H1 (cell line): Measurements from ENCODE around the gene MYLK3. TPM values are rescaled to one million over a fixed set of nuclear protein-coding genes. Genes with fewer than 3 reads are reported as not detected.

Source experiments
- CTCF ChIA-PET: fragments of 300-600 bp; sonication (Branson Sonifier 250); formaldehyde crosslinking; loops from one replicate; lab custom pipeline; 2021; ENCODE audit not compliant: partially characterized antibody; lab: Charles Lee
- POLR2A ChIA-PET: fragments of 300-600 bp; sonication (Branson Sonifier 250); formaldehyde crosslinking; loops from one replicate; lab custom pipeline; 2021; ENCODE audit warnings: inconsistent platforms; ENCODE audit not compliant: partially characterized antibody; lab: Charles Lee
- DNase-seq, 2 experiments: peaks; one replicate each; pipeline versions ENCODE4 v3.0.0 to v3.0.0-alpha.2; 2010 to 2022; ENCODE audit warnings: low spot score in 2 of 2, low read depth in 1 of 2, mixed read lengths in 1 of 2
- FAIRE-seq: peaks from 2 replicates; lab custom pipeline; 2011; peaks lifted over from hg19 to GRCh38; lab: Jason Lieb, UNC
- H2AFZ ChIP-seq: 2 replicates; pipeline ENCODE4 v1.8.1; 2012; ENCODE audit warnings: low read length, inconsistent platforms
- H2AK5ac ChIP-seq: 2 replicates; pipeline ENCODE4 v1.6.1; 2013; ENCODE audit warnings: low read depth, low read length
- H2BK120ac ChIP-seq: replicated peaks from 2 replicates; pipeline ENCODE3; 2013; ENCODE audit warnings: low read depth, low read length, inconsistent platforms
- H2BK12ac ChIP-seq: 2 replicates; pipeline ENCODE4 v1.6.1; 2013; ENCODE audit warnings: low read depth, low read length
- H2BK15ac ChIP-seq: 2 replicates; pipeline ENCODE4 v1.6.1; 2013; ENCODE audit warnings: low read length
- H2BK20ac ChIP-seq: 2 replicates; pipeline ENCODE4 v1.6.1; 2013; ENCODE audit warnings: low read length
- H2BK5ac ChIP-seq: 2 replicates; pipeline ENCODE4 v1.6.1; 2013; ENCODE audit warnings: low read depth, low read length
- H3K14ac ChIP-seq: 2 replicates; pipeline ENCODE4 v1.6.1; 2013; ENCODE audit warnings: inconsistent platforms; ENCODE audit not compliant: insufficient read length
- H3K18ac ChIP-seq: 2 replicates; pipeline ENCODE4 v1.6.1; 2013; ENCODE audit warnings: low read length; ENCODE audit errors: extremely low read depth
- H3K23ac ChIP-seq: 2 replicates; pipeline ENCODE4 v1.6.1; 2013; ENCODE audit warnings: inconsistent platforms; ENCODE audit not compliant: insufficient read length
- H3K23me2 ChIP-seq: 2 replicates; pipeline ENCODE4 v1.6.1; 2013; ENCODE audit warnings: low read depth, low read length
- H3K27ac ChIP-seq: 2 replicates; pipeline ENCODE4 v1.6.1; 2011; ENCODE audit warnings: low read depth, low read length, inconsistent platforms
- H3K27me3 ChIP-seq, 4 experiments: replicated peaks in 1 of 4; 1 replicate in 1 of 4; 2 replicates in 3 of 4; pipeline versions ENCODE4 v1.6.1 to v1.8.1; 2011 to 2013; ENCODE audit warnings: low read length in 3 of 4, mild to moderate bottlenecking in 3 of 4, inconsistent platforms in 2 of 4, mixed read lengths in 2 of 4, moderate library complexity in 1 of 4; ENCODE audit not compliant: control insufficient read depth in 3 of 4, insufficient read depth in 3 of 4; ENCODE audit errors: extremely low read depth in 1 of 4
- H3K36me3 ChIP-seq, 4 experiments: 2 replicates each; pipeline versions ENCODE4 v1.6.1 to v1.8.1; 2011 to 2013; ENCODE audit warnings: mild to moderate bottlenecking in 4 of 4, low read length in 3 of 4, moderate library complexity in 2 of 4, control low read depth in 1 of 4, inconsistent platforms in 1 of 4; ENCODE audit not compliant: insufficient read depth in 4 of 4, control insufficient read depth in 2 of 4
- H3K4ac ChIP-seq: replicated peaks from 2 replicates; pipeline ENCODE3; 2013; ENCODE audit warnings: low read length, low read depth, mixed read lengths, inconsistent platforms; ENCODE audit not compliant: insufficient read length
- H3K4me1 ChIP-seq, 4 experiments: replicated peaks in 1 of 4; 1 replicate in 1 of 4; 2 replicates in 3 of 4; pipeline versions ENCODE4 v1.6.1 to v1.8.1; 2011 to 2013; ENCODE audit warnings: low read length in 3 of 4, inconsistent platforms in 2 of 4, mixed read lengths in 1 of 4; ENCODE audit not compliant: insufficient read depth in 4 of 4, control insufficient read depth in 3 of 4
- H3K4me2 ChIP-seq, 2 experiments: 2 replicates each; pipeline versions ENCODE4 v1.6.1 to v1.8.1; 2011 to 2013; ENCODE audit warnings: low read depth in 2 of 2, low read length in 2 of 2, control low read depth in 1 of 2, inconsistent platforms in 1 of 2, mild to moderate bottlenecking in 1 of 2; ENCODE audit not compliant: insufficient read depth in 1 of 2
- H3K4me3 ChIP-seq, 4 experiments: fragments of 200-600, 300-600 bp in 1 of 4; sonication (generic), shearing (Covaris generic), sonication (Bioruptor Twin) in 1 of 4; 2 replicates each; pipeline versions ENCODE4 v1.5.1 to v1.8.1; 2011 to 2016; ENCODE audit warnings: low read length in 4 of 4, low read depth in 3 of 4, control low read depth in 2 of 4, inconsistent platforms in 2 of 4, mild to moderate bottlenecking in 2 of 4, mixed read lengths in 1 of 4, moderate library complexity in 1 of 4; ENCODE audit not compliant: insufficient read depth in 2 of 4; ENCODE audit errors: extremely low read depth in 1 of 4
- H3K56ac ChIP-seq: replicated peaks from 2 replicates; pipeline ENCODE3; 2013; ENCODE audit warnings: low read depth, mild to moderate bottlenecking, mixed read lengths, low read length, inconsistent platforms; ENCODE audit not compliant: insufficient read length
- H3K79me1 ChIP-seq: 2 replicates; pipeline ENCODE4 v1.6.1; 2013; ENCODE audit warnings: low read depth, low read length, control low read depth
- H3K79me2 ChIP-seq, 2 experiments: 2 replicates each; pipeline versions ENCODE4 v1.6.1 to v1.8.1; 2012 to 2013; ENCODE audit warnings: low read length in 2 of 2, mild to moderate bottlenecking in 2 of 2, inconsistent platforms in 1 of 2; ENCODE audit not compliant: insufficient read depth in 2 of 2, control insufficient read depth in 1 of 2
- H3K9ac ChIP-seq, 4 experiments: replicated peaks in 1 of 4; 1 replicate in 1 of 4; 2 replicates in 3 of 4; pipeline versions ENCODE4 v1.6.1 to v1.8.1; 2011 to 2013; ENCODE audit warnings: low read depth in 3 of 4, low read length in 3 of 4, control low read depth in 2 of 4, mild to moderate bottlenecking in 2 of 4, moderate library complexity in 2 of 4, inconsistent platforms in 1 of 4; ENCODE audit errors: extremely low read depth in 1 of 4
- H3K9me3 ChIP-seq, 2 experiments: 2 replicates each; pipeline versions ENCODE4 v1.6.1 to v1.8.1; 2012 to 2013; ENCODE audit warnings: mild to moderate bottlenecking in 2 of 2, moderate library complexity in 2 of 2, control low read depth in 1 of 2, inconsistent platforms in 1 of 2, low read depth in 1 of 2, low read length in 1 of 2, mixed read lengths in 1 of 2; ENCODE audit not compliant: insufficient read depth in 2 of 2
- H4K20me1 ChIP-seq, 2 experiments: replicated peaks in 1 of 2; 2 replicates each; pipeline versions ENCODE3 to v1.8.1; 2011 to 2013; ENCODE audit warnings: inconsistent platforms in 2 of 2, low read length in 2 of 2, mild to moderate bottlenecking in 1 of 2; ENCODE audit not compliant: insufficient read depth in 2 of 2, control insufficient read depth in 1 of 2
- H4K5ac ChIP-seq: 2 replicates; pipeline ENCODE4 v1.6.1; 2013; ENCODE audit warnings: low read length, low read depth, mixed read lengths, inconsistent platforms; ENCODE audit not compliant: insufficient read length
- H4K8ac ChIP-seq: 2 replicates; pipeline ENCODE4 v1.8.0; 2013; ENCODE audit warnings: mild to moderate bottlenecking, moderate library complexity, low read length, inconsistent platforms; ENCODE audit not compliant: insufficient read depth; ENCODE audit errors: extremely low read depth
- H4K91ac ChIP-seq: replicated peaks from 2 replicates; pipeline ENCODE3; 2013; ENCODE audit warnings: low read length, mixed read lengths, inconsistent platforms; ENCODE audit not compliant: insufficient read length
- CEBPB ChIP-seq: IDR thresholded peaks from 2 replicates; pipeline ENCODE4 v1.6.1; 2012; ENCODE audit warnings: low read depth, low read length
- FOSL1 ChIP-seq: IDR thresholded peaks from 2 replicates; pipeline ENCODE4 v1.6.1; 2011; ENCODE audit warnings: mild to moderate bottlenecking, low read depth, low read length, moderate library complexity; ENCODE audit not compliant: insufficient read depth
- GABPA ChIP-seq: IDR thresholded peaks from 2 replicates; pipeline ENCODE4 v1.6.1; 2011; ENCODE audit warnings: mild to moderate bottlenecking, low read length, moderate library complexity, borderline replicate concordance; ENCODE audit not compliant: insufficient read depth
- GTF2F1 ChIP-seq: IDR thresholded peaks from 2 replicates; pipeline ENCODE4 v1.6.1; 2012; ENCODE audit warnings: low read depth, low read length, improper control_type of control experiment, borderline replicate concordance
- JUN ChIP-seq: IDR thresholded peaks from 2 replicates; pipeline ENCODE4 v1.6.1; 2011; ENCODE audit warnings: low read depth, mild to moderate bottlenecking, improper control_type of control experiment, low read length
- JUND ChIP-seq: IDR thresholded peaks from 2 replicates; pipeline ENCODE4 v1.6.1; 2011; ENCODE audit warnings: mild to moderate bottlenecking, improper control_type of control experiment, low read length
- MAFK ChIP-seq: IDR thresholded peaks from 2 replicates; pipeline ENCODE4 v1.6.1; 2012; ENCODE audit warnings: low read depth, mild to moderate bottlenecking, improper control_type of control experiment, low read length
- PHF8 ChIP-seq: fragments of 200-600 bp; sonication (generic); conservative IDR thresholded peaks from 2 replicates; pipeline ENCODE4 v1.7.1; 2012; ENCODE audit warnings: low read depth, mild to moderate bottlenecking, inconsistent platforms, low read length, moderate library complexity
- POU5F1 ChIP-seq: IDR thresholded peaks from 2 replicates; pipeline ENCODE4 v1.6.1; 2011; ENCODE audit warnings: low read depth, mild to moderate bottlenecking, low read length, moderate library complexity
- RNF2 ChIP-seq: fragments of 200-900, 300-1000 bp; sonication (generic); IDR thresholded peaks from 2 replicates; pipeline ENCODE4 v1.7.1; 2016; ENCODE audit warnings: borderline replicate concordance, low read depth, mild to moderate bottlenecking, antibody characterized with exemption, low read length; ENCODE audit not compliant: poor library complexity, severe bottlenecking; ENCODE audit errors: missing control alignments
- SIX5 ChIP-seq: IDR thresholded peaks from 2 replicates; pipeline ENCODE4 v1.6.1; 2011; ENCODE audit warnings: mild to moderate bottlenecking, low read depth, low read length
- SRF ChIP-seq: IDR thresholded peaks from 2 replicates; pipeline ENCODE4 v1.6.1; 2011; ENCODE audit warnings: mild to moderate bottlenecking, low read depth, low read length, moderate library complexity
- SUZ12 ChIP-seq: fragments of 200-600 bp; sonication (generic); IDR thresholded peaks from 2 replicates; pipeline ENCODE4 v1.6.1; 2012; ENCODE audit warnings: mild to moderate bottlenecking, inconsistent platforms, low read length, moderate library complexity, mixed read lengths
- TCF12 ChIP-seq: IDR thresholded peaks from 2 replicates; pipeline ENCODE4 v1.6.1; 2011; ENCODE audit warnings: low read depth, mild to moderate bottlenecking, low read length
- WGBS, 2 experiments: shearing (Covaris generic) in 1 of 2; methylation state at CpG; one replicate each; pipeline versions ENCODE4 v1.1.6 to v1.1.7; 2013 to 2015; ENCODE audit warnings: low lambda C conversion rate in 2 of 2, mixed read lengths in 2 of 2, inconsistent platforms in 1 of 2, low coverage in 1 of 2, missing lambda C conversion rate in 1 of 2; ENCODE audit not compliant: insufficient replicate concordance in 2 of 2, insufficient coverage in 1 of 2, insufficient read length in 1 of 2; ENCODE audit errors: extremely low coverage in 1 of 2, missing lambda C conversion rate in 1 of 2; 5-methylcytosine and 5-hydroxymethylcytosine counted together
- polyA plus RNA-seq, 7 experiments: library from polyadenylated mRNA; depleted of rRNA in 3 of 7; stranded (reverse) in 5 of 7; unstranded in 2 of 7; fragments of >200 nt in 5 of 7; fragments of 200-250 nt in 2 of 7; gene quantifications; 1 replicate in 5 of 7; 2 replicates in 1 of 7; 4 replicates in 1 of 7; pipeline versions ENCODE4 v1.2.1 to v1.2.3, GENCODE V29; 2011 to 2013; ENCODE audit warnings: missing spikeins in 2 of 7, mixed read lengths in 2 of 7
- total RNA-seq: library from RNA; stranded (reverse); fragmentation: NEBNext Ultra II Directional; extraction: Animal tissue kit (Norgen Biotek cat#: 25700); gene quantifications from 2 replicates; pipeline ENCODE4 v1.2.1, GENCODE V29; 2021

The MYLK3 gene
- total and polyA plus RNA-seq, 2 of the 8 experiments (the other 6 are each of a cell fraction or from before 2014, with no cell fraction given): 0.14 to 0.35 TPM

GRCh38 chr16:46756772-46757171 is 8.6 kb upstream of the MYLK3 start:
- no peak overlapping the region for H4K5ac ChIP-seq
- peak overlapping the region; percentile 92; the same call in 1 of the 2 replicates for H2BK15ac ChIP-seq
- H3K23ac ChIP-seq: no peak overlapping the region
- no peaks in the 10 kb centered on the region for H3K9me3 ChIP-seq
- 0 out of 2 replicates have a peak overlapping the region, but pooled peaks have one; percentile 37 for H2BK5ac ChIP-seq
- H3K4me2 ChIP-seq: no peak overlapping the region
- no peak overlapping the region for H3K4me3 ChIP-seq
- peaks cover 0 to 11% (median 3%) of the 10 kb centered on the region in 4 experiments; a peak in 6 of 7 replicates for H3K4me1 ChIP-seq
- H3K27ac ChIP-seq: no peak overlapping the region
- H3K36me3 ChIP-seq: no peaks in the 10 kb centered on the region
- CTCF ChIA-PET: interaction anchor here (0.7 to 2.0 kb wide), 2 partner anchors 10 to 45 kb away, joined by 3 to 5 read pairs; no protein-coding TSS in a partner anchor
- FAIRE-seq: no peak
- POLR2A ChIA-PET: interaction anchor here (0.7 to 1.7 kb wide), 2 partner anchors 10 to 59 kb away, joined by 3 to 7 read pairs; no protein-coding TSS in a partner anchor
- H3K79me2 ChIP-seq: no peaks in the 10 kb centered on the region
- H2BK12ac ChIP-seq: no peak overlapping the region
- peaks cover 2% of the 10 kb centered on the region; the same call in 1 of the 2 replicates for H3K23me2 ChIP-seq
- H2AFZ ChIP-seq: 0 out of 2 replicates have a peak overlapping the region, but pooled peaks have one; percentile 41
- no peaks in the 10 kb centered on the region for H3K79me1 ChIP-seq
- WGBS, 2 experiments: 93% methylated on average over 11 of the region's 11 CpGs; no CpG with 5 or more reads in 1 of the 2 experiments
- H2BK20ac ChIP-seq: no peak overlapping the region
- no peak overlapping the region for H3K56ac ChIP-seq
- H3K27me3 ChIP-seq: 0 out of 7 replicates have a peak, but pooled peaks cover 0 to 2% (median 0%) of the 10 kb centered on the region in 4 experiments
- H3K9ac ChIP-seq: no peak overlapping the region
- no peak overlapping the region for H4K8ac ChIP-seq
- H3K18ac ChIP-seq: no peak overlapping the region
- no peak overlapping the region for H2AK5ac ChIP-seq
- no peak for DNase-seq
- H4K91ac ChIP-seq: no peak overlapping the region
- H3K14ac ChIP-seq: no peak overlapping the region
- no peaks in the 10 kb centered on the region for H4K20me1 ChIP-seq
- no peak overlapping the region for H3K4ac ChIP-seq
- no peak overlapping the region for H2BK120ac ChIP-seq
- TF ChIP-seq TCF12 (no peak), SIX5 (no peak), JUND (no peak), RNF2 (no peak), SRF (no peak), POU5F1 (no peak), CEBPB (no peak), GTF2F1 (no peak), SUZ12 (no peak), PHF8 (no peak), FOSL1 (no peak), GABPA (no peak), JUN (no peak), MAFK (no peak)
